ENCODE results near the gene FRMPD4. TPM values are rescaled to one million over a fixed set of nuclear protein-coding genes. Genes with fewer than 3 reads are reported as not detected.

Gene FRMPD4
- total RNA-seq (2014; rRNA removed; shearing (Covaris generic)), result 0.79 and 0.93 TPM in 2 replicates

GRCh38 chrX:12138361-12139313 lies at the start of gene FRMPD4:
FRMPD4 (plus strand) TSS chrX:12138473; CDS start chrX:12138972, 499 bp downstream.

Small RNAs within 50 kb of the gene (small RNA-seq; reads per million reads assigned to genes)
- gene AC119619.1, result not detected
- not detected for gene RF00019
- not detected for gene RN7SKP290
